ENCODE results near the gene METTL3.

Gene METTL3

DNA sequence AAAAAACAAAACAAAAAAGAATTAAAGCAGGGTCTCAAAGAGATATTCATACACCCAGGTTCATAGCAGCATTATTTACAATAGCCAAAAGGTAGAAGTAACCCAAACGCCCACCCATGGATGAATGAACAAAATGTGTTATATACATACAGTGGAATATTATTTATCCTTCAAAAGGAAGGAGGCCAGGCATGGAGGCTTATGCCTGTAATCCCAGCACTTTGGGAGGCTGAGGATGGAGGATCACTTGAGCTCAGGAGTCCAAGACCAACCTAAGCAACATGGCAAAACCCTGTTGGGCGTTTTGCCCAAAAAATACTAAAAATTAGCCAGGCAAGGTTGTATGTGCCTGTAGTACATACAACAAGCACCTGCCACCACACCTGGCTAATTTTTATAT lies 4.6 kb downstream of the METTL3 start:
- H3K36me3 ChIP-seq (ENCODE audit: low read length): peaks cover 5% of the 10 kb centered on the region; the same call in 1 of the 2 replicates
- H2AFZ ChIP-seq (ENCODE audit: low read depth, low read length, severe bottlenecking): no peak overlapping the region
- TF ChIP-seq, protein P1, sequence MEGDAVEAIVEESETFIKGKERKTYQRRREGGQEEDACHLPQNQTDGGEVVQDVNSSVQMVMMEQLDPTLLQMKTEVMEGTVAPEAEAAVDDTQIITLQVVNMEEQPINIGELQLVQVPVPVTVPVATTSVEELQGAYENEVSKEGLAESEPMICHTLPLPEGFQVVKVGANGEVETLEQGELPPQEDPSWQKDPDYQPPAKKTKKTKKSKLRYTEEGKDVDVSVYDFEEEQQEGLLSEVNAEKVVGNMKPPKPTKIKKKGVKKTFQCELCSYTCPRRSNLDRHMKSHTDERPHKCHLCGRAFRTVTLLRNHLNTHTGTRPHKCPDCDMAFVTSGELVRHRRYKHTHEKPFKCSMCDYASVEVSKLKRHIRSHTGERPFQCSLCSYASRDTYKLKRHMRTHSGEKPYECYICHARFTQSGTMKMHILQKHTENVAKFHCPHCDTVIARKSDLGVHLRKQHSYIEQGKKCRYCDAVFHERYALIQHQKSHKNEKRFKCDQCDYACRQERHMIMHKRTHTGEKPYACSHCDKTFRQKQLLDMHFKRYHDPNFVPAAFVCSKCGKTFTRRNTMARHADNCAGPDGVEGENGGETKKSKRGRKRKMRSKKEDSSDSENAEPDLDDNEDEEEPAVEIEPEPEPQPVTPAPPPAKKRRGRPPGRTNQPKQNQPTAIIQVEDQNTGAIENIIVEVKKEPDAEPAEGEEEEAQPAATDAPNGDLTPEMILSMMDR (IDR thresholded peaks at IDR 0.05; ENCODE audit: insufficient read depth, low read length, poor library complexity, severe bottlenecking): no peak
- no peak for TF ChIP-seq EZH2phosphoT487 (conservative IDR thresholded peaks at IDR 0.05; ENCODE audit: low read length)
- H3K4me3 ChIP-seq (ENCODE audit: insufficient read depth, low read length, poor library complexity, severe bottlenecking): no peak overlapping the region
- no peaks in the 10 kb centered on the region for H3K9me2 ChIP-seq (replicated peaks; ENCODE audit: insufficient read depth, low read length)
- no peak overlapping the region for H3K4me2 ChIP-seq (ENCODE audit: low read depth, low read length, poor library complexity, severe bottlenecking)
- peaks cover 66% of the 10 kb centered on the region for H3K79me2 ChIP-seq (ENCODE audit: insufficient read depth, low read length)
- no peaks in the 10 kb centered on the region for H3K9me3 ChIP-seq (ENCODE audit: insufficient read depth, low read length)
- no peaks in the 10 kb centered on the region for H3F3A ChIP-seq (ENCODE audit: insufficient read depth)
- H3K27me3 ChIP-seq (ENCODE audit: low read length): no peaks in the 10 kb centered on the region
- no peak overlapping the region for H3K27ac ChIP-seq (ENCODE audit: low read depth, low read length)
- no peaks in the 10 kb centered on the region for H4K20me1 ChIP-seq (ENCODE audit: low read depth, low read length)
- no peak overlapping the region for H3K9ac ChIP-seq (ENCODE audit: low read length)

DNA sequence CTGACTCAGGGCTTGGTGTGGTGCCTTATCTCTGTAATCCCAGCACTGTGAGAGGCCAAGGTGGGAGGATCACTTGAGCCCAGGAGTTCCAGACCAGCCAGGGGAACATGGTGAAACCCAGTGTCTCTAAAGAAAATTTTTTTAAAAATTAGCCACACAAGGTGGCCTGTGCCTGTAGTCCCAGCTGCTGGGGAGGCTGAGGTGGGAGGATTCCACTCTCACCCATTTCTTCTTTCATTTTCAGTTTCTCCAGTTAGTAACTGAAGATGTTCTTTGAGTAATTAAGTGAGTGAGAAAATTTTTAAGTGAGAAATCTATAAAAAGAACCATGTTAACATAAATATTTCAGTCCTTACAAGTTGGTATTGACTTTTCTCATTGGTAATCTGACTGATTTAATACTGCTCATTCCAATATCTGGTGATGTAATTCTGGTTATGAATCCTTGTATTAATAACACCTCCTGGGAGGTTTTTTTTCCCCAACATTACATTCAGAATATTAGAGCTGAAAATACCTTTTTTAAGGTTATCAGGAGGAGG lies 6.1 kb downstream of the METTL3 start:
- Histone ChIP-seq H3K4me2 (ENCODE audit: low read depth, low read length, poor library complexity, severe bottlenecking) (no peak overlapping the region), H3K79me2 (ENCODE audit: insufficient read depth, low read length) (peaks cover 55% of the 10 kb centered on the region), H4K20me1 (ENCODE audit: low read depth, low read length) (no peaks in the 10 kb centered on the region), H3K4me3 (ENCODE audit: insufficient read depth, low read length, poor library complexity, severe bottlenecking) (no peak overlapping the region), H3K27ac (ENCODE audit: low read depth, low read length) (no peak overlapping the region), H3F3A (ENCODE audit: insufficient read depth) (no peaks in the 10 kb centered on the region), H3K9me2 (replicated peaks; ENCODE audit: insufficient read depth, low read length) (no peaks in the 10 kb centered on the region), H3K9ac (ENCODE audit: low read length) (no peak overlapping the region), H3K36me3 (ENCODE audit: low read length) (peaks cover 10% of the 10 kb centered on the region; the same call in 1 of the 2 replicates), H3K27me3 (ENCODE audit: low read length) (no peaks in the 10 kb centered on the region), H2AFZ (ENCODE audit: low read depth, low read length, severe bottlenecking) (no peak overlapping the region), H3K9me3 (ENCODE audit: insufficient read depth, low read length) (no peaks in the 10 kb centered on the region)
- TF ChIP-seq, protein P1 (IDR thresholded peaks at IDR 0.05; ENCODE audit: insufficient read depth, low read length, poor library complexity, severe bottlenecking): no peak
- TF ChIP-seq EZH2phosphoT487 (conservative IDR thresholded peaks at IDR 0.05; ENCODE audit: low read length): no peak

- peaks cover 21% of the 10 kb centered on the region for H3K36me3 ChIP-seq (ENCODE audit: low read length)
- H3F3A ChIP-seq (ENCODE audit: insufficient read depth): peaks cover 7% of the 10 kb centered on the region
- H3K27me3 ChIP-seq (ENCODE audit: low read length): no peaks in the 10 kb centered on the region
- 0 out of 2 replicates have a peak, but pooled peaks cover 1% of the 10 kb centered on the region for H4K20me1 ChIP-seq (ENCODE audit: low read depth, low read length)
- no peak overlapping the region for H3K4me3 ChIP-seq (ENCODE audit: insufficient read depth, low read length, poor library complexity, severe bottlenecking)
- no peak overlapping the region for H3K9ac ChIP-seq (ENCODE audit: low read length)
- H3K79me2 ChIP-seq (ENCODE audit: insufficient read depth, low read length): peaks cover 38% of the 10 kb centered on the region
- TF ChIP-seq, protein P1 (IDR thresholded peaks at IDR 0.05; ENCODE audit: insufficient read depth, low read length, poor library complexity, severe bottlenecking): no peak
- no peak for TF ChIP-seq EZH2phosphoT487 (conservative IDR thresholded peaks at IDR 0.05; ENCODE audit: low read length)
- no peak overlapping the region for H3K4me2 ChIP-seq (ENCODE audit: low read depth, low read length, poor library complexity, severe bottlenecking)
- H3K27ac ChIP-seq (ENCODE audit: low read depth, low read length): no peak overlapping the region
- no peak overlapping the region for H2AFZ ChIP-seq (ENCODE audit: low read depth, low read length, severe bottlenecking)
- H3K9me2 ChIP-seq (replicated peaks; ENCODE audit: insufficient read depth, low read length): no peaks in the 10 kb centered on the region
- no peaks in the 10 kb centered on the region for H3K9me3 ChIP-seq (ENCODE audit: insufficient read depth, low read length)
These were observed 7.8 kb downstream of the METTL3 start for GRCh38 chr14:21503376-21503775.
